HG02973 (cell line): ENCODE data around the gene CXCL5.
"Not testable (repeated sequence)": the region's sequence is repeated elsewhere in the genome, so short reads cannot be mapped to it uniquely, and the experiment has no call there.

Experiments used
- ATAC-seq: cut with Tn5 transposase; IDR thresholded peaks from one replicate; pipeline ENCODE4 v1.9.1; 2021; ENCODE audit warnings: moderate library complexity; ENCODE audit not compliant: unreplicated experiment

The CXCL5 gene

GRCh38 chr4:74015126-74015780 is 16.8 kb upstream of the CXCL5 start:
- ATAC-seq: no peak

GRCh38 chr4:74014332-74014731 is 15.9 kb upstream of the CXCL5 start:
- ATAC-seq: no peak

GRCh38 chr4:74013264-74013663 is 14.8 kb upstream of the CXCL5 start:
- no peak for ATAC-seq

GRCh38 chr4:74012130-74012529 is 13.7 kb upstream of the CXCL5 start:
- ATAC-seq: no peak

- ATAC-seq: no peak
Measured at GRCh38 chr4:74009307-74009706, 10.8 kb upstream of the CXCL5 start.

GRCh38 chr4:74006009-74006476 is 7.6 kb upstream of the CXCL5 start:
- no peak for ATAC-seq

- no peak for ATAC-seq
Measured at GRCh38 chr4:74005528-74005927, 7.1 kb upstream of the CXCL5 start.

GRCh38 chr4:74004668-74005067 is 6.2 kb upstream of the CXCL5 start:
- no peak for ATAC-seq

GRCh38 chr4:74000301-74000700 is 1.8 kb upstream of the CXCL5 start:
- ATAC-seq: no peak

GRCh38 chr4:73992050-73992449 is 6.4 kb downstream of the CXCL5 start:
- ATAC-seq: no peak

- no peak for ATAC-seq
Measured at GRCh38 chr4:73991742-73992000, 6.8 kb downstream of the CXCL5 start.

- ATAC-seq: no peak
Measured at GRCh38 chr4:73990988-73991741, 7.3 kb downstream of the CXCL5 start.

- ATAC-seq: no peak
Measured at GRCh38 chr4:73989928-73990327, 8.5 kb downstream of the CXCL5 start.

GRCh38 chr4:73989031-73989430 is 9.4 kb downstream of the CXCL5 start:
- ATAC-seq: no peak

- no peak for ATAC-seq
Measured at GRCh38 chr4:73988061-73988460, 10.4 kb downstream of the CXCL5 start, which contains the start of gene PPBP. PPBP (minus strand) TSS chr4:73988190; CDS start chr4:73988103, 87 bp downstream.

GRCh38 chr4:73985528-73985852 is 13.0 kb downstream of the CXCL5 start:
- ATAC-seq: no peak

GRCh38 chr4:73984736-73985527 is 13.5 kb downstream of the CXCL5 start:
- ATAC-seq: no peak

GRCh38 chr4:73981175-73981574 is 17.3 kb downstream of the CXCL5 start:
- ATAC-seq: not testable (repeated sequence)

GRCh38 chr4:73979407-73979957 is 19.0 kb downstream of the CXCL5 start:
- ATAC-seq: no peak

- ATAC-seq: no peak
Measured at GRCh38 chr4:73978886-73979285, 19.6 kb downstream of the CXCL5 start.

GRCh38 chr4:73976716-73977115 is 21.8 kb downstream of the CXCL5 start:
- ATAC-seq: no peak

- no peak for ATAC-seq
Measured at GRCh38 chr4:73976217-73976616, 22.3 kb downstream of the CXCL5 start.
